GM19397 (cell line): ENCODE results near the gene DNAJC7.
A peak's percentile ranks its signal among the peaks of the same experiment; 100 is the strongest.

Experiments used
- ATAC-seq: cut with Tn5 transposase; IDR thresholded peaks from one replicate; pipeline ENCODE4 v1.9.1; 2021; ENCODE audit warnings: mild to moderate bottlenecking, moderate library complexity; ENCODE audit not compliant: unreplicated experiment

Gene DNAJC7

DNA sequence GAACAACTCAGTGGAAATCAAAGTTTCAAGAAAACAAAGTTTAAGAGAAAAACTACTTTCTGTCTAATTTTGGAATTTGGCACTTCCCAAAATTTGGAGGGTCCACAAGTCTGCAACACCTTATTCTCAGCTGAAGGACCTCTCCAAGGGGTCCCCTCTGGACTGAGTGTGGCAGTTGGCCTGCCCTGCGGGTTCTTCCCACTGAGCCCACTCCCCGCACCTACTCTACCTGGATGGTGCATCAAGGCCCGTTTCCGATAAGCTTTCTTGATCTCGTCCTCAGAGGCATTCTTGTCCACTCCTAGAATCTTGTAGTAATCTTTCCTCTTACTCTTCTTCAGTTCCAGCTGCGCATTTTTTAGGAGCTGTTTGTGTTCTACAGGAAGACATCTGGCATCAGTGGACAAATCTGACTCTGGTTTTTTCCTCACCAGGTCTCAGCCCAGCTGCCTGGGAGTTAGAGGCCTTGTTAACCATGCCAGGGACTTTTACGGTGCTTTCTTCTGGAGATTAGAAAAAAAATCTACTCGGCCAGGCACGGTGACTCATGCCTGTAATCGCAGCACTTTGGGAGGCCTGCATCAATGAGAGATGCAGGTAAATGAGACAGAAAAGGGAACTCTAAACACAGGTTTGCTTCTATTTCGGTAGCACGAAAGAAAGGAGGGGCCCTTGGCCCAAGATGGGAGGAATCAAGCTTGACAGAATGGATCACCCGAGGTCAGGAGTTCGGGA lies 35.0 kb downstream of the DNAJC7 start:
- ATAC-seq, result no peak

DNA sequence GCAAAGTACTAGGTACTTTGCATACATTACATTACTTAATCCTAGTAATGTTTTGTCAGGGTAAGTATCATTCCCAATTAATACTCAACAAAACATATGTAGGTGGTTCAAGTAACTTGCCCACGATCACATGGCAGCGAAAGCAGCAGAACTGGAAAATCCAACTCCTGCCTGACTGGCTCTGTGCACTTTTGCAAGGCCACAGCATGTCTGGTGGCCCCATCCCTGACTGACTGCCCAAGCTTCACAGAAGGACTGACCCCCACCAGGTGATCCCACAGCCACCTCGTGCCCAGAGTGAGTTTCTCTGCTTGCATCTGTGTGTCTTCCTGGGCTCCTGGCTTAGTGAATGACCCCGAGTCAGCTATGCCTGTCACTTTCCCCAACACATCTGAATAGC lies 39.2 kb downstream of the DNAJC7 start:
- no peak for ATAC-seq

DNA sequence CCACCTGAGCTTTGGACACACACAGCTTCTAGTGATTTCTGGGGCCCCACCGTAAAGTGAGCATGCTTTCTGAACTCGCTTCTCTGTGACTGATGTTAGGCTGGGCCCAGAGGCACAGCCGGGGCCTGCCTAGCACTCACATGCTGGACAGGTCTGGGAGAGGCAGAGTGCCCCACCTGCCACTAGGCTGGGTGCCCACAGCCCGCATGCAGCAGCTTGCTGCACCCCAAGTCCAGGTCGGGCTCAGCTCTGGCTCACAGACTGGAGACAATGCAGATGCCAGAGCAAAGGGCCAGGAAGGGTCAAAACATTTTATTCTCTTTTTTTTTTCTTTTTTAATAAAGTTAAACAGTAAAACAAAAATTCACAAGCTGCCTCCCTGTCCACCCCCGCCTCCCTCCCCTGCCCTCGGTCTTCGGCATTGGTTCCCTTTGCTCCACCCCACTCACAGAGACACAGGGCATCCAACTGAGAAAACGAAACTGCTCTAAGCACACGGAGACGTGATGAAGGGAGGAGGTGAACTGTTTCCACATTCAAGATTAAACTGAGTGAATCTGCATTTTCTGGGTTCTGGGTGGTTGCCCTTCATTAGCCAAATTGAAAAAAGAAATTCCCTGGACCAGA lies 41.0 kb downstream of the DNAJC7 start:
- no peak for ATAC-seq

DNA sequence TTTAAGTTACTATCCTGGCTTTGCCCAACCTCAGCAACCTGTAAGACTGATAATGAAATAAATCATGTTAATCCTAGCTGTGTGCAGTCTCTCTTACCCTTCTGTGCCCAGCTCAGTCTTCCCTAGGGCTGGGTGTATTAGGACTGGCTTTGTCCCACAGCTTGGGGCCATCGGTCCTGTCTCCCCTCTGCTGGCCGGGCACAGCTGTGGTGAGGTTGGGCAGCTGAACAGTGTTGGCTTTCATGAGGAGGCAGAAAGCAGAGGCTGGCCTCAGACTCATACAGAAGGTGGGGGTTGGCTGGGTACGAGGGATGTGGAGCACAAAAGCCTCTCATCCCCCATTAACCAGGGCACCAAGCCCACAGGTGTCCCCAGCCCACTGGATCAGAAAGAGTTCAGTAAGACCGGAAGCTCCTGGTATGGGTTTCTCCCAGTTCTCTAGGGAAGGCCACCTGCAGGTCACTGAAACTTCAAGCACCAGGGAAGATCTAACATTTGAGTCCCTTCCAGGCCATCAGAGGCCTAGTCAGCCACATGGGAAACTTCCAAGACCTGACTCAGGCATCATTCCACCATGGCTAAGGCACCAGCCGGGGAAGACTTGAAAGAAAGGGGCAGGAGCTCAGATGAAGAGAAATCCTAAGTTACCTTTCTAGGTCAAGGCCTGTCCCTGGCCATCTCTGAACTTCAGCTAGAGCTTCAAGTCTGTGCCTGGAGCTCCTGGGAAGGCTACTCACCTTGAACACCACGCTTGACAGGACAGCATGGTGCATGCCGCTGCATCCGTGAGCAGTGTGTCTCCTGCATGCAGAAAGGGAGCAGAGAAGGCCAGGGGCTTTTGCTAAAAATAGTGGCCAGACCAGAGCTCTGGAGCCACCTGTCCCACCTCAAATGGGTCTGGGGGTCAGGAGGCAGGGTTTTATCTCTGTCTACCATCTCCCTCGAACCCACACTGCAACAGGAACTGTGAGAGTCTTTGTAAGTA lies 41.8 kb downstream of the DNAJC7 start:
- ATAC-seq, result no peak

DNA sequence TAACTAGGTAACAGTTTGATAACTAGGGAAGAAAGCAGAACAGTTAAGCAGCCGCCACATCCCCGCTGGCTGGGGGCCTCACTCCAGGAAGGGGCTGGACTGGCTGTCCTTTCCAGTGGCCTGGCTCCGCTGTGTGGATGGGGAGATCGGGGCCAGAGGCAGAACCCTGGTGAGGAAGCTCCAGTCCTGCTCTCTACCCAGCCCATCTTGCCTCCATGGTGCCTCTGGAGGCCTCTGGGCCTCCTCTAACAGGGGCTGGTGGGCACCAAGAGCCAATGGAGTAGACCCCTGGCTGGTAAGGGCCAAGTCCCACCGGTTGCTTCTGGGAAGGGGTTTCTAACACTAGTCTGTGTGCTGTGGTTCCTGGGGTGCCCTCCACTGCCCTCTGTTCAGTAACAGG lies 42.6 kb downstream of the DNAJC7 start:
- ATAC-seq, result no peak

DNA sequence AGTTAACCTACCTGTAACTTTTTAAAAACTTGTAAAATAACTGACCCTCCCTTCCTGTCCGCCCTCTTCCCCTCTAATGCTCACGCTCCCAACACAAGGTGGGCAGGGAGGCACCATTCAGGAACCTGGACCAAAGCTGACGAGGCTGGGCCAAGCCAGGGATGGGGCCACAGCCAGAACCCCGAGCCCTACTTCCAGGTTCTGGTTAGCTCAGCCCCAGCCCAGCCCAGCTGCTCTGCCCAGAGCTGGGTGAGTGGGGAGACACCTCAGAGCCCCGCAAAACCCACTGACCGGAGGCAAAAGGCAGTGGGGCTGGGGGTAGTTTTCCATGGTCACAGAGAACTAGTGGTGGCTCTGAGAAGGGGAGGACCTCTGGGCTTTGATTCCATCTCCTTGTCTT lies 43.2 kb downstream of the DNAJC7 start:
- no peak for ATAC-seq

DNA sequence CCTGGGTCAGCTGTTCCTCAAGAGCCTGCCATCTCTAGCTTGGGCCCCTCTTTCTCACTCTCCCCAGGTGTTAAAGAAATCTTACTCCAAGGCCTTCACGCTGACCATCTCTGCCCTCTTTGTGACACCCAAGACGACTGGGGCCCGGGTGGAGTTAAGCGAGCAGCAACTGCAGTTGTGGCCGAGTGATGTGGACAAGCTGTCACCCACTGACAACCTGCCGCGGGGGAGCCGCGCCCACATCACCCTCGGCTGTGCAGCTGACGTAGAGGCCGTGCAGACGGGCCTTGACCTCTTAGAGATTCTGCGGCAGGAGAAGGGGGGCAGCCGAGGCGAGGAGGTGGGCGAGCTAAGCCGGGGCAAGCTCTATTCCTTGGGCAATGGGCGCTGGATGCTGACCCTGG lies 43.8 kb downstream of the DNAJC7 start:
- no peak for ATAC-seq

DNA sequence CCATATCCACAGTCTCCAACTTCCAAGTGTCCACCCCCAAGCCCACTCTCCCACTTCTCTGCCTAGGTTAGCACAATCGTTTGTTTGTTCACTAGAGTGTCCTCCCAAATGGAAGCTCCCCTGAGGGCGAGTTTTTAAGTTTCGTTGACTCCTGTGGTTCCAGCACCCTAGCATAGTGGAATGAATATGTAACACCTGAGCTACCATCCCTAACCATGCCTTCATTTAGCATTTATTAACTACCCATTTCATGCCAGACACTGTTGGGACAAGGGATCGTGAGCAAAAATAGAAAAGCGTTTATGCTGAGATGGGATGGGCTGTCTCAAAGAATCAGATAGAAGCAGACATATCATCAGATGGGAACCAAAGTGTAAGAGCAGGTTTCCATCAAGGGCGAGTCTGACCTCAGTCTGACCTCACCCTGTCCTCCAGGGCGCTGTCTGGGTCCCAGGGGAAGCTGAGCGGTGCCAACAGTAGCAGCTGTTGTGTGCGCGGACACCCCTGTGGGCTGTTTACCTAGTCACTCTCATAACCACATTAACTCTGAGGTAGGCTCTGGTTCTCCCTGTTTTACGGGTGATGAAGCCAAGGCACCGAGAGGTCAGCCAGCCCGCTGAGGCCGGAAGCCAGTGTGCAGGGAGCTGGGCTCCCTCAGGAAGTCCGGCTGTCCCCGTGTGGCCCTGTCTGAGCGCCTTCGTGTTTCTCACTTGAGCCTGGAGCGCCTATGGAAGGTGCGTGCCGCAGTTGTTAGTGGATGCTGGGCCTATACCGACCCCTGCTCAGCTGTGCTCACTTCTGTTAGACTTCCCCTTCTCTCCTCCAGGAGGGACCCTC lies 44.5 kb downstream of the DNAJC7 start:
- ATAC-seq, result no peak

DNA sequence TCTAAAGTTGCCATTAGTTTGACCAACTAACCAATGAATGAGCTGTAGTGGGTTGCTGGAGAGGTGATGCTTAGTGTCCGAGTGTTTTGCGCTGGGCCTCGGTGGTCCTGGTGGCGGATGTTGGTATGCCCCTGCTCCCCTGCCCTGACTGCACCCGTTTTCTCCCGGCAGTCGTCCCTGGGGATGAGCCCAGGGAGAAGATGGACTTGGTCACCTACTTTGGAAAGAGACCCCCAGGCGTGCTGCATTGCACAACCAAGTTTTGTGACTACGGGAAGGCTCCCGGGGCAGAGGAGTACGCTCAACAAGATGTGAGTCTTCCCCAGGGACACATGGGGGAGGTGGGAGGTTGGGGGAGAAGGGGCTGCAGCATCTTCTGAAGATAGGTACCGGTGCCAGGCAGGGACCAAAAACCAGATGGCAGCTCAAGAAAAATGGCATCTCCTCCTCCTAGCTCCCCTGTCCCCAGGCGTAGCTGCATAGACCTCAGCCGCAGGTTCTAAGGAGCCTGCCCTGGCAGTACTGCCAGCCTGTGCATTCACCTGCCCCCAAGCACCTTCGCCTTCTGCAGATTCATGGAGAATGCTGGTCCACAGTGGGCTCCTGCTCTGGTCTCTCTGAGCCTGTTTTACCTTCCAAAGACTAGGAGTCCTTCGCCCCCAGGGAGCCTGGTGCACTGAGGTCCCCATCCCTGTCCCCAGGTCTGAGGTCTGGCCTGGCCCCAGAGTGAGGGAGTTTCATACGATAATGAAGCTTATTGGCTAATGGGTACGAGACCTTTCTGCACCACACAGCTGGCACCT lies 45.3 kb downstream of the DNAJC7 start:
- no peak for ATAC-seq

DNA sequence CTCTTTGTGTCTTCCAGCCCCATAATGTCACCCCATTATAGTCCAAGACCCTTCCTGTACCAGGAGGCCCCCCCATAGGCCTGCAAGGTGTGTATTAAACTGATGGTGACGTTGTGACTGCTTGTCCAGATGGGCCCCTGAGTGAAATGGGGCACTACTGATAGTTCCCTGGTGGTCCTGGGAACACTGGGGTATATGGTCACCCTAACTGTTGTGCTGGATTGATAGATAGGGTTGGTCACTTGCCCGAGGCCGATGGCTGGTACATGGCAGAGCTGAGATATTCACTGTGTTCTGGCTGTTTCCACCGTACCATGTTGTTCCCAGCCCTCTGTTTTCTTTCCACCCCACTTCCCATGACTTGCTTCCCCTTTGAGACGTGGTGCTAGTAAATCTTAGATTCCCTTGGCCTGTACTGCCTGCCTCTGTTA lies 46.3 kb downstream of the DNAJC7 start:
- ATAC-seq, result no peak

DNA sequence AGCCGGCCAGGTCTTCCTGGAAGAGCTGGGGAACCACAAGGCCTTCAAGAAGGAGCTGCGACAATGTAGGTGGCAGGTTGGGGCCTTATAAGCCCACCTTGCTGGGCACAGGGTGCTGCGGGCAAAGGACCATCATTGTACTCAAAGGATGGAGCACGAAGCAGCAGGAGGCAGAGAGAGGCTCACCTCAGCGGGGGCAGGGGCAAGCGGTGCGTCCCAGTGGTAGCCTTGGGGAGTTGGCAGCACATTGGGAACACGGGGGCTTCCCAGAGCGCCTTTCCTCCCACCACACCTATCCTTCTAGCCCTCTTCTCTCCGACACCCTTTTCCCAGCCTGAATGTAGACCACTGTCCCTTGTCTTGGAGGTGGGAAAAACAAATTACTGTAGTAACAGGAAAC lies 48.6 kb downstream of the DNAJC7 start:
- ATAC-seq, result no peak

DNA sequence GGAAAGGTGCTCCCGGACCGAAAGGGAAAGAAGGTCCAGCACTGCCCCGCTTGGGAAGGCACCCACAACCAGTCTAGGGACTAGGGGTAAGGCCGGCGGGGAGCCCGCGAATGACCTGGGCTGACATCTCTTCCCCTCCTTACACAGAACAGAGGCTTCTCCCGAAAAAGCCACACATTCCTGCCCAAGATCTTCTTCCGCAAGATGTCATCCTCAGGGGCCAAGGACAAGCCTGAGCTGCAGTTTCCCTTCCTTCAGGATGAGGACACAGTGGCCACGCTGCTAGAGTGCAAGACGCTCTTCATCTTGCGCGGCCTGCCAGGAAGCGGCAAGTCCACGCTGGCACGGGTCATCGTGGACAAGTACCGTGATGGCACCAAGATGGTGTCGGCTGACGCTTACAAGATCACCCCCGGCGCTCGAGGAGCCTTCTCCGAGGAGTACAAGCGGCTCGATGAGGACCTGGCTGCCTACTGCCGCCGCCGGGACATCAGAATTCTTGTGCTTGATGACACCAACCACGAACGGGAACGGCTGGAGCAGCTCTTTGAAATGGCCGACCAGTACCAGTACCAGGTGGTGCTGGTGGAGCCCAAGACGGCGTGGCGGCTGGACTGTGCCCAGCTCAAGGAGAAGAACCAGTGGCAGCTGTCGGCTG lies 49.2 kb downstream of the DNAJC7 start:
- no peak for ATAC-seq

DNA sequence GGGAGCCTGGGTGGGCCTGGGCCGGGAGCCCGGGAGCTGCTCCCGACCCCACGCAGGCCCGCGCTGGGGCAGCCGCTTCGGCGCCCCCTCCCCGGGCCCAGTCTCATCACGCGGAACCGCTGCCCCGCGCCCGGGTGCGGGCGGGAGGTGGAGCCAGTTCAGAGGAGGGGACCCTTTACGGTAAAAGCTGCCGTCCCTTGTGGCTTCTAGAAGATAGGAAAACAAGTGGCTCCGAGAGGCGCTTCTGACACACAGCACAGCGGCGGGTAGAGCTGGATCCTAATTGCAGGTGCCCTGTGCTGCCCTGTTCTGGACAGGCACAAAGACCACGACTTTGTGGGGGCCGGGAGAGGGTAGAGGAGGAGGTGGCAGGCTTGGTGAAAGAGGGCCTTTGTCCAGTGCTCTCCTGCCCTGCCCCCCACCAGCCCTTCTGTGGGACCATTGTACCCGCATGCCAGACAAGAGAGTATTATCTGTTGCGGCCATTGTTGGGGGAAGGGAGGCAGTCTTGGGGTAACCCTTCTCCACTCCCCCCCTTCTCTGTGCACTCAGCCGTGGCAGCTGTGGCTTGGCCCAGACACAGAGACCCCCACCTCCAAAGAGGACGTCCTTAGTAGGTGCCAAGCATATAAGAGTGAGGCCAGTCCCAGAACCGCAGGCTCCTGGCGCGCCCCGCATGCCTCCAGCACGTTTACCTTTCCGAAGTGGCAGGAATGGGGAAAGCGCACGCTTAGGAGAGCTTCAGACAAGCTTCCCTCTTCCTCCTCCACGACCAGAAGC lies 49.9 kb downstream of the DNAJC7 start:
- ATAC-seq, result peak; percentile 17

DNA sequence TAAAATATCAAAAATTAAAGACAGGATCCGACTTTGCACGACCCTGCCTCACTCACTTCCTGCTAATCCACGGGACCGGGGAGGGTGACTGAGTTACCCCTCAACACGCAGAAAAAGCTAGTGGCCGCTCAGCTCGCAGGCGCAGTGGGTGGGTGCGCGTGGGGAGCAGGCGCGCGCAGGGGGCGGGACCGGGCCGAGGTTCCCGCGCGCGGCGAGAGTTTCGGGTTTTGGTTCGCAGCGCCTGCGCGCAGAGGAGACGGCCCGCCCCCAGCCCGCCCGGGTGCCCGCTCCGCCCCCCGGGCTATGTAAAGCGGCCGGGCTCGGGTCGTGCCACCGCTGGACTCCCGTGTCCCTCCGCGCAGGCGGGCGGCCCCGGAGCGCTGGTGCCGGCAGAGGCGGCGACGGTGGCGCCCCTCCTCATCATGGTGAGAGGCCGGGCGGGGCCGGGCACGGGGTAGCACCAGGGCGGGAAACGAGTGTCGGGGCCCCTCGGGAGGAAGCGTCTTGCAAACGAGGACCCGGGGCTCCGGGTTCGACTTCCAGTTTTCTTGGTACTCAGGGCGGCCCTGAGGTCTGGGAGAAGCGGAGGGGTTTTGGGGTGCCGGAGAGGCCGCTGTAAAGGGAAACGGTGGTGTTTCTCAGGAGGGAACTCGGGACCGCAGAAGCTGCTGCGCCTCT lies 50.6 kb downstream of the DNAJC7 start, which contains the start of gene CNP:
Gene CNP, plus strand, starts transcription at position 333 of the 678 bp plus-strand sequence. Its CDS starts 90 bp downstream, at position 423.
- peak; percentile 74 for ATAC-seq

DNA sequence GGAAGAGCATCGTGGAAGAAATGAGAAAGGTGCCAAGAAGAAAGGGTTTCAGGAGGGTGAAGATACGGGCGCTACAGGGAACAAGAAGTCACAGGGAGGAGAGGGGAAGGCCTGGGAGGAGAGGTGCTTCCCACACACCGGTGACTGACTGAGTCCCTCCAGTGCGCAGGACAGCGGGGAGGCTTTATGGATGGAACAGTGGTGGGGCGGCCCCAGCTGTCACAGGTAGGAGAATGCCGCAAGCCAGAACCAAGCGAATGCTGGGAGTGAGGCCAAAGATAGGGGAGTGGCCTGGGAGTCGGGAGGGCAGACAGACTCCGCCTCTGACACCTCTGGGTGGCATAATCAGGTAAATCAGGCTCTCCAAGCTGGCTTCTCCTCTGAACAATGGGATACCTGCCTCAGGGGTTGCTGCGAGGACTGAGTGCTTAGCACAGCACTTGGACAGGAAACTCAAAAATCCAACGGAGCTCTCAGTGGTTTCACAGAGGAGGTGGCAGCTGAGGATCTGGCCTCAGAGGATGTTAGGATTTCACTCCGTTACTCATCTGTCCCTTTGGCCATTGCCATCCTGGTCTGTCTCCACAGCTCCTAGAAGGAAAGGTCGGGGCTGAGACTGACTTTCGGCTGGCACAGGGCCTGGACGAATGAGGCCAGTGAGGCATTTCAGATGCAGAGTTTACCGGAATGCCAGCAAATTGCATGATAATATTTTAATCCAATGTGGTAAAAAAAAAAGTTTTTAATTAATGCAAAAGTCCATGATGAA lies 51.4 kb downstream of the DNAJC7 start:
- ATAC-seq, result peak; percentile 34

DNA sequence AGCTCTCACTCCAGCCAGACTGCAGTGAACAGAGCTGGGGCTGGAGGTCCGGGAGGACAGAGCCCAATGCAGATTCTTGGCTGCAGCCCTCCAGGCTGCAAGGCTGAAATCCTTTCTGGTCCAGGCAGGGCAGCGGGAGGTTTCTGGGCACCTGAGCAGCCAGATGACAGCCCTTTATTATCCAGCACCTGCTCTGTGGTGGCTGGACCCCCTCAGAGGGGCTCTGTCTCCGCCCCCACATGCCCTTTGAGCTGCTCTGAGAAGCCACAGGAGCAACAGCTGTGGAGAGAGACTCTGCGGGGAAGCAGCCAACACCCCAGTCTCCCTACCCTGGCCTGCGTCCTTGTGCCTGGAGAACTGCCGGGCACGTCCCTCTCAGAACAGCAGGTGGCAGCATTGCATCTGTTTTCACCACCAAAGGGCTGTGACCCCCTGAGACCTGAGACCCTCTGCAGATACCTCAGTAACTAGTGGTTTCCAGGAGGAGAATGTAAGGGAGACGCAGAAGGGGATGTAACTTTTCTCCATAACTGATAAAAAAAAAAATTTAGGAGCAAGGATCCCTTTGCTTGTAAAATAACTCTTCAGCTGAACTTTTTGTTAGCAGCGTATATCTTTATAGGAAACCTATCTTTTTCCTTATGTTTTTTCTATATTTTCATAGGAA lies 54.3 kb downstream of the DNAJC7 start:
- ATAC-seq, result no peak

DNA sequence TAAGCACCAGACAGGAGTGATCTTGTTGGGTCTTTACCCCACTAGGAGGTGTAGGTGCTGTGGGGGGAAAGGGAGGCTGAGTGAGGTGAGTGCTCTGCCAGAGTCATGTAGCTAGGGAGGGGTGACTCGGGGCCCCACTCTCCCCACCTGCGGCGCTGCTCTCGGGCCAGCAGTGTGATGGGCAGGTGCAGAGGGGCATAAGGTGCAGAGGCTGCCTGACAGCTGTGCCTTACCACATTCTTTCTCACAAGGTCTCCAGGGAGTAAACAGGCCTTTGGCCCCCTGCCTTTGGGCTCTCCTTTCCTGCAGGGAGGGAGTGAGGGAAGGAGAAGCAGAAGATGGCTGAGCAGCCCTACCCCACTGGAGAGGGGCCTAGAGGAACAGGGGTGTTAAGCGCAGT lies 55.1 kb downstream of the DNAJC7 start:
- no peak for ATAC-seq
